HFFc6 (cell line): Measurements from ENCODE around the gene TMCC1. TPM values are rescaled to one million over a fixed set of nuclear protein-coding genes. Genes with fewer than 3 reads are reported as not detected.

Experiments
- DNase-seq: peaks from one replicate; pipeline ENCODE4 v3.0.0-alpha.2; 2018
- H3K27ac Mint-ChIP-seq: 2 replicates; pipeline ENCODE4 v1.8.0; 2020; ENCODE audit warnings: mild to moderate bottlenecking, mixed read lengths
- H3K27me3 Mint-ChIP-seq: 2 replicates; pipeline ENCODE4 v1.8.0; 2021; ENCODE audit warnings: mild to moderate bottlenecking, moderate library complexity, mixed read lengths; ENCODE audit not compliant: insufficient read depth
- H3K36me3 Mint-ChIP-seq: 2 replicates; pipeline ENCODE4 v1.8.0; 2021; ENCODE audit warnings: low read depth, mixed read lengths
- H3K4me1 Mint-ChIP-seq: 2 replicates; pipeline ENCODE4 v1.8.0; 2020; ENCODE audit warnings: low read depth, mixed read lengths
- H3K4me3 Mint-ChIP-seq: 2 replicates; pipeline ENCODE4 v1.8.0; 2020; ENCODE audit warnings: mild to moderate bottlenecking, moderate library complexity, mixed read lengths
- H3K9me3 Mint-ChIP-seq: 2 replicates; pipeline ENCODE4 v1.8.0; 2020; ENCODE audit warnings: mild to moderate bottlenecking, mixed read lengths
- CTCF ChIP-seq: fragments of 200-600 bp; sonication (generic); IDR thresholded peaks from 2 replicates; pipeline ENCODE4 v1.5.0; 2021; ENCODE audit warnings: antibody characterized with exemption, mild to moderate bottlenecking
- total RNA-seq, 6 experiments: library from RNA; stranded (reverse); fragmentation: NEBNext Ultra II Directional; extraction: Animal tissue kit (Norgen Biotek cat#: 25700); gene quantifications; 2 replicates in 1 of 6; 3 replicates in 5 of 6; pipeline ENCODE4 v1.2.3, GENCODE V29; 2021

The TMCC1 gene
- total RNA-seq, 6 experiments from 2014 or later: 14.3 to 20.8 (median 16.7) TPM

DNA sequence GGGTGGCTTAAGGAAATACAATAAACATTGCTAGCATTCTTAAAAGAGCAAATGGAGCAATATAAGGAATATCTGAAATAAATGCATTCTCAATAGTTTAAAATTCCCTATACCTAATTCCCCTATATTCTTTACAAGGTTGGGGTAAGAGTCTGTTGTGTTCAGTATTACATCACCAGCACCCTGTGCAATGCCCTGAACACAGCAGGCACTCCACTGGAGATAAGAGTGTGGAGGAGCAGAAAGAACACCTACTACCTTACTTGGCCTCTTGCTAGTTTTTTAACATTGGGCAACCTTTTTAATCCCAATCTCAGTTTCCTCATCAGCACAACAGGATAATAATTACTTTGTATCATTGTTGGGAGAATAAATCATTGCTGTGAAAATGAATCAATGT, 146.9 kb downstream of the TMCC1 start:
- H3K27me3 Mint-ChIP-seq: peaks cover 2% of the 10 kb centered on the region
- no peak overlapping the region for H3K4me3 Mint-ChIP-seq
- no peaks in the 10 kb centered on the region for H3K9me3 Mint-ChIP-seq
- no peak overlapping the region for H3K27ac Mint-ChIP-seq
- TF ChIP-seq CTCF: no peak
- H3K4me1 Mint-ChIP-seq: peaks cover 7% of the 10 kb centered on the region
- H3K36me3 Mint-ChIP-seq: no peaks in the 10 kb centered on the region
- DNase-seq: no peak

GRCh38 chr3:129745253-129745652, 148.3 kb downstream of the TMCC1 start:
- no peaks in the 10 kb centered on the region for H3K9me3 Mint-ChIP-seq
- TF ChIP-seq CTCF: no peak
- H3K36me3 Mint-ChIP-seq: no peaks in the 10 kb centered on the region
- no peak for DNase-seq
- H3K27ac Mint-ChIP-seq: no peak overlapping the region
- peaks cover 2% of the 10 kb centered on the region for H3K27me3 Mint-ChIP-seq
- H3K4me3 Mint-ChIP-seq: no peak overlapping the region
- peaks cover 7% of the 10 kb centered on the region for H3K4me1 Mint-ChIP-seq

DNA sequence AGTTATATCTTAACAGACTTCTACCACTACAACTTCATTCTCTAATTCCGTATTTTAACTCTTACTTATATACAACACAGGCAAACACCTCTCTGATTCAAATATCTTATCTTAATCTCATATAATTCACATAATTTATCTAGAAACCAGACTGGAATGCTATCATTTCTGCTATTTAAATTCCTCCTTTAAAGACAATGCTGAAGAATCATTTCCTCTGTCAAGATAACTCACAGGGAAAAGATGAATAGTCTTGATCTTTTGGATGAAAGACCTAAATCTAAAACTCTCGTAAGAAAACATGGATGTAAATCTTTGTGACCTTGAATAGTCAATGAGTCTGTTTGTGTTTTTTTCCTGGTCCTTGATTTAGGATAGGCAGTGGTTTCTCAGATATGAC, 151.7 kb downstream of the TMCC1 start:
- TF ChIP-seq CTCF: no peak
- no peak overlapping the region for H3K4me3 Mint-ChIP-seq
- no peaks in the 10 kb centered on the region for H3K9me3 Mint-ChIP-seq
- H3K4me1 Mint-ChIP-seq: peaks cover 7% of the 10 kb centered on the region
- H3K27ac Mint-ChIP-seq: no peak overlapping the region
- no peak for DNase-seq
- no peaks in the 10 kb centered on the region for H3K36me3 Mint-ChIP-seq
- H3K27me3 Mint-ChIP-seq: no peaks in the 10 kb centered on the region; the same call in 1 of the 2 replicates

- peaks cover 4% of the 10 kb centered on the region for H3K4me1 Mint-ChIP-seq
- no peak for DNase-seq
Measured at GRCh38 chr3:129740090-129740489, 153.4 kb downstream of the TMCC1 start.

DNA sequence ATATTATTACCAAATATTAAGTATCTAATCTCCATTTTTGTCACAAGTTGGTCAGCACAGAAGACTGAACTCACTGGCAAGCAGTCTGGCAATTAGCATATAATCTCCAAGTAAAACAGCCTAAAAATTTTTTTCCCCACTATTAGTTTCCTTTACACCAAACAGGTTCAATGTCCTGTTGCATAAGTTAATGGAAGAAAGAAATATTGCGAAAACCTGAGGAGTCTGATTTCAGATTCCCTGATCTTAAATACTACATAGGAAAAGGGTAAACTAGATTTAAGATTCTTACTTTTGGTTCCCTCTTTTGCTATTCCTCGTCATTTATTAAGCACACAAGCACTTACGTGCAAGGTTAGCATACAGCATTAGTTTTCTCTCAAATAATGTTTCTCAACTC, 153.9 kb downstream of the TMCC1 start:
- H3K4me1 Mint-ChIP-seq: no peaks in the 10 kb centered on the region; the same call in 1 of the 2 replicates
- DNase-seq: no peak
- H3K4me3 Mint-ChIP-seq: no peak overlapping the region
- no peaks in the 10 kb centered on the region for H3K9me3 Mint-ChIP-seq
- no peak overlapping the region for H3K27ac Mint-ChIP-seq
- no peak for TF ChIP-seq CTCF
- no peaks in the 10 kb centered on the region for H3K36me3 Mint-ChIP-seq
- H3K27me3 Mint-ChIP-seq: no peaks in the 10 kb centered on the region; the same call in 1 of the 2 replicates

More at GRCh38 chr3:129740090-129740489, 153.4 kb downstream of the TMCC1 start:
- Mint-ChIP-seq H3K27ac (no peak overlapping the region), H3K36me3 (no peaks in the 10 kb centered on the region), H3K27me3 (no peaks in the 10 kb centered on the region; the same call in 1 of the 2 replicates), H3K4me3 (no peak overlapping the region), H3K9me3 (no peaks in the 10 kb centered on the region)
- no peak for TF ChIP-seq CTCF

- H3K4me1 Mint-ChIP-seq: no peaks in the 10 kb centered on the region
- no peak overlapping the region for H3K27ac Mint-ChIP-seq
- H3K9me3 Mint-ChIP-seq: no peaks in the 10 kb centered on the region
- H3K4me3 Mint-ChIP-seq: no peak overlapping the region
- no peaks in the 10 kb centered on the region; the same call in 1 of the 2 replicates for H3K27me3 Mint-ChIP-seq
- DNase-seq: no peak
- no peaks in the 10 kb centered on the region for H3K36me3 Mint-ChIP-seq
- no peak for TF ChIP-seq CTCF
Measured at GRCh38 chr3:129738172-129738571, 155.3 kb downstream of the TMCC1 start.
